Sigmoid colon (tissue), 7 donors: ENCODE results near the gene ALCAM. TPM values are rescaled to one million over a fixed set of nuclear protein-coding genes. Genes with fewer than 3 reads are reported as not detected.

ENCODE experiments used
- DNase-seq: peaks from one replicate; pipeline ENCODE4 v3.0.0-alpha.2; 2019
- H3K27ac ChIP-seq, 4 donors: fragments of 200-600 bp; sonication (generic); one replicate each; pipeline ENCODE4 v1.5.1; 2016 to 2019; ENCODE audit warnings: mild to moderate bottlenecking in 1 of 4
- H3K27me3 ChIP-seq, 3 donors: fragments of 200-600 bp; sonication (generic); one replicate each; pipeline ENCODE4 v1.5.1; 2019; ENCODE audit warnings: mild to moderate bottlenecking in 1 of 3
- H3K36me3 ChIP-seq, 4 donors: fragments of 200-600 bp; sonication (generic); one replicate each; pipeline ENCODE4 v1.5.1; 2016 to 2019
- H3K4me1 ChIP-seq, 4 donors: fragments of 200-600 bp; sonication (generic); one replicate each; pipeline ENCODE4 v1.5.1; 2017 to 2019
- H3K4me3 ChIP-seq, 4 donors: fragments of 200-600 bp; sonication (generic); one replicate each; pipeline ENCODE4 v1.5.1; 2017 to 2019; ENCODE audit warnings: mild to moderate bottlenecking in 2 of 4, moderate library complexity in 1 of 4
- H3K9me3 ChIP-seq, 4 donors: fragments of 200-600 bp in 3 of 4; sonication (generic) in 3 of 4; one replicate each; pipeline versions ENCODE4 v1.5.1 to v1.6.1; 2013 to 2019
- EP300 ChIP-seq, 4 donors: sonication (generic); formaldehyde crosslinking; IDR thresholded peaks; one replicate each; pipeline ENCODE4 v1.6.1; 2017; ENCODE audit warnings: antibody characterized with exemption in 4 of 4
- POLR2A ChIP-seq, 2 donors: fragments of 450-650 bp; IDR thresholded peaks; one replicate each; pipeline ENCODE4 v1.6.1; 2016; ENCODE audit warnings: antibody characterized with exemption in 2 of 2, mild to moderate bottlenecking in 2 of 2, moderate library complexity in 2 of 2
- POLR2AphosphoS5 ChIP-seq, 4 donors: sonication (generic); formaldehyde crosslinking; IDR thresholded peaks; one replicate each; pipeline ENCODE4 v1.6.1; 2017; ENCODE audit warnings: antibody characterized with exemption in 4 of 4
- WGBS, 2 donors: extraction: QIAGEN DNeasy Blood & Tissue Kit; methylation state at CpG; one replicate each; pipeline ENCODE4 v1.1.7; 2013; 5-methylcytosine and 5-hydroxymethylcytosine counted together
- intact Hi-C: fragments of 100-400 bp; cut with DNase I; formaldehyde crosslinking; loops from one replicate; pipeline ENCODE4 v1.15.1; 2023
- polyA plus RNA-seq, 3 donors: library from polyadenylated mRNA; stranded (reverse); fragments of 200-250 nt; gene quantifications; one replicate each; pipeline ENCODE4 v1.2.3, GENCODE V29; 2013
- total RNA-seq, 4 donors: library from RNA; depleted of rRNA; stranded (reverse); fragments of >200 nt; gene quantifications; one replicate each; pipeline ENCODE4 v1.1.0, GENCODE V29; 2016
- TF ChIP-seq, protein P1 (sequence below), 4 experiments: fragments of 450-650 bp in 3 of 4; fragments of 200-600 bp in 1 of 4; IDR thresholded peaks; one replicate each; pipeline ENCODE4 v1.5.1; 2016 to 2019; ENCODE audit warnings: antibody characterized with exemption in 4 of 4, mild to moderate bottlenecking in 3 of 4, moderate library complexity in 2 of 4
- donor health status: healthy with polysubstance abuse.
- donor health status: Bipolar disorder and iron deficiency.
- donor health status: healthy.

Gene ALCAM
- total and polyA plus RNA-seq, 7 donors = 1.8 to 45.1 (median 16.0) TPM

DNA sequence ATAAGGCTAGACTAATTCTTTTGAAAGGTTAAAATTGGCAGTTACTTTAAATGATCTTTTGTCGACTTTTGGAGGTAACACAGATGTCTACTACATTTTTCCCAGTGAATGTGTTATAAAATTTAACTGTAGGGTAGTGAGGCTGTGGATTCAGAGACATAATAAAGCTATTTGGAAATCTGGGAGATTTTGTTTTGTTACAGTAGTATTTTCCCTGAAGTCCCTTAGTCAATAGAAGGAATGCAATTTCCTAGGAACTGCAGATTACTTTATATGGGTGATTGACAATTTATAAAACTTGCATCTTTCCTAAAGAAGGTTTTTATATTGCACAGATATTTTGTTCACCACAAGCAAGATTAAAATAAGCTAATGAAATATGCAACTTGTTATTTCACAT lies 96.9 kb downstream of the ALCAM start:
- TF ChIP-seq, protein P1, sequence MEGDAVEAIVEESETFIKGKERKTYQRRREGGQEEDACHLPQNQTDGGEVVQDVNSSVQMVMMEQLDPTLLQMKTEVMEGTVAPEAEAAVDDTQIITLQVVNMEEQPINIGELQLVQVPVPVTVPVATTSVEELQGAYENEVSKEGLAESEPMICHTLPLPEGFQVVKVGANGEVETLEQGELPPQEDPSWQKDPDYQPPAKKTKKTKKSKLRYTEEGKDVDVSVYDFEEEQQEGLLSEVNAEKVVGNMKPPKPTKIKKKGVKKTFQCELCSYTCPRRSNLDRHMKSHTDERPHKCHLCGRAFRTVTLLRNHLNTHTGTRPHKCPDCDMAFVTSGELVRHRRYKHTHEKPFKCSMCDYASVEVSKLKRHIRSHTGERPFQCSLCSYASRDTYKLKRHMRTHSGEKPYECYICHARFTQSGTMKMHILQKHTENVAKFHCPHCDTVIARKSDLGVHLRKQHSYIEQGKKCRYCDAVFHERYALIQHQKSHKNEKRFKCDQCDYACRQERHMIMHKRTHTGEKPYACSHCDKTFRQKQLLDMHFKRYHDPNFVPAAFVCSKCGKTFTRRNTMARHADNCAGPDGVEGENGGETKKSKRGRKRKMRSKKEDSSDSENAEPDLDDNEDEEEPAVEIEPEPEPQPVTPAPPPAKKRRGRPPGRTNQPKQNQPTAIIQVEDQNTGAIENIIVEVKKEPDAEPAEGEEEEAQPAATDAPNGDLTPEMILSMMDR (IDR thresholded peaks at IDR 0.05) = no peak
- TF ChIP-seq POLR2AphosphoS5 (IDR thresholded peaks at IDR 0.05) (no peak), EP300 (IDR thresholded peaks at IDR 0.05) (no peak), POLR2A (IDR thresholded peaks at IDR 0.05) (no peak)
- Histone ChIP-seq H3K9me3 (no peaks in the 10 kb centered on the region), H3K36me3 (no peaks in the 10 kb centered on the region), H3K4me1 (peaks cover 0 to 14% (median 0%) of the 10 kb centered on the region in 4 donors), H3K27me3 (no peaks in the 10 kb centered on the region), H3K4me3 (no peak overlapping the region), H3K27ac (no peak overlapping the region)
- no peak for DNase-seq
- intact Hi-C loops = no loop called here
- 77 to 91% methylated on average over 1 of the region's 1 CpG for WGBS, 2 donors

DNA sequence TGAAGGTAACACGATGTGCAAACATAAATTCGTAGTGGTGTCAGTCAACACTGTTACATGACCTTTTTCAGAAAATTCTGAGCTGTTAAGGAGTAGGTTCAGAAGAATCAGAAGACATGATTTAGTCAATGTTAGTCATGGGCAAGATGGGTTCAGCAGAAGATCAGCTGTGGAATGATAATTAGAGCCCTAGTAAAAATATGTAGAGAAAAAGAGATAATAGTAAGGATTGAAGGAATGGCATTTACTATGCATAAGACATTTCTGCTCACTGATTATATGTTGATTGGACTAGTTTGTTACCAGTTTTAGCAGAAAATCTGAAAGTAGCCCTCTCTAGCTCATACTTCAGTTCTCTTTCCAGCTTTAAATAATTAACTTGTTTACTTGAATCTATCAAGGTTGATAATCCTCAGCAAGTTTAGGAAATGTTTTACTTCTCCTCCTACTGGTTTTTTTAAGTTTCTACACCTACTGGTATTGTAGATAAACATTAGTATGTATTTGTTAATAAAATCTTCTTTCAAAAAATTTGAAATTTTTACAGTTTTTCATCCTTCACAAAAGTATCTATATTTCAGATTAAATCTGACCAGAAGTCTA lies 98.6 kb downstream of the ALCAM start:
- no peak overlapping the region for H3K27ac ChIP-seq
- WGBS, 2 donors = 82 to 88% methylated on average over 2 of the region's 2 CpGs
- no peaks in the 10 kb centered on the region for H3K9me3 ChIP-seq
- intact Hi-C loops = no loop called here
- TF ChIP-seq POLR2A (IDR thresholded peaks at IDR 0.05) = no peak
- TF ChIP-seq POLR2AphosphoS5 (IDR thresholded peaks at IDR 0.05) = no peak
- TF ChIP-seq, protein P1 (IDR thresholded peaks at IDR 0.05) = no peak
- no peak for TF ChIP-seq EP300 (IDR thresholded peaks at IDR 0.05)
- no peaks in the 10 kb centered on the region for H3K27me3 ChIP-seq
- no peak overlapping the region for H3K4me3 ChIP-seq
- DNase-seq = no peak
- H3K36me3 ChIP-seq = no peaks in the 10 kb centered on the region
- H3K4me1 ChIP-seq = no peaks in the 10 kb centered on the region

DNA sequence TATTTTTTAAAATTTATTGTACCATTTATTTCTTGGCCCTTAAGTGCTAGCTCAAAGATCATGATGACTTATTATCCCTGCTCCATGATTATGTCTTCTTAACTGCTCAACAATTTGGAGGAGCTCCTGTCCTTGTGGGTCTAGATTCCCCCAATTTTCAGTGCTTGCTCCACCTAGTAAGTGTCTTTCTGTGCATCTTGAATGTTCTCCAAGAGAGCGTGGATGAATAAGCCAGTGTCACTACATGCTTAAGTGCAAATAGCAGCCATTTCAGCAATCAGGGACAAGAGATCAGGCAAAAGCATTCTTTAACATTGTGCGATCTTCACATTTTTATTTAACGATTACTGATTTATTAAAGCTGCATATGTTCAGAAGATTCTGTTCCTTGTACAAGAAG lies 99.4 kb downstream of the ALCAM start:
- Histone ChIP-seq H3K4me1 (no peaks in the 10 kb centered on the region), H3K27me3 (no peaks in the 10 kb centered on the region), H3K9me3 (no peaks in the 10 kb centered on the region), H3K4me3 (no peak overlapping the region), H3K27ac (no peak overlapping the region), H3K36me3 (no peaks in the 10 kb centered on the region)
- TF ChIP-seq EP300 (IDR thresholded peaks at IDR 0.05) = no peak
- no peak for TF ChIP-seq POLR2A (IDR thresholded peaks at IDR 0.05)
- TF ChIP-seq, protein P1 (IDR thresholded peaks at IDR 0.05) = no peak
- TF ChIP-seq POLR2AphosphoS5 (IDR thresholded peaks at IDR 0.05) = no peak
- intact Hi-C loops = no loop called here
- 95 to 97% methylated on average over 3 of the region's 3 CpGs for WGBS, 2 donors
- no peak for DNase-seq

DNA sequence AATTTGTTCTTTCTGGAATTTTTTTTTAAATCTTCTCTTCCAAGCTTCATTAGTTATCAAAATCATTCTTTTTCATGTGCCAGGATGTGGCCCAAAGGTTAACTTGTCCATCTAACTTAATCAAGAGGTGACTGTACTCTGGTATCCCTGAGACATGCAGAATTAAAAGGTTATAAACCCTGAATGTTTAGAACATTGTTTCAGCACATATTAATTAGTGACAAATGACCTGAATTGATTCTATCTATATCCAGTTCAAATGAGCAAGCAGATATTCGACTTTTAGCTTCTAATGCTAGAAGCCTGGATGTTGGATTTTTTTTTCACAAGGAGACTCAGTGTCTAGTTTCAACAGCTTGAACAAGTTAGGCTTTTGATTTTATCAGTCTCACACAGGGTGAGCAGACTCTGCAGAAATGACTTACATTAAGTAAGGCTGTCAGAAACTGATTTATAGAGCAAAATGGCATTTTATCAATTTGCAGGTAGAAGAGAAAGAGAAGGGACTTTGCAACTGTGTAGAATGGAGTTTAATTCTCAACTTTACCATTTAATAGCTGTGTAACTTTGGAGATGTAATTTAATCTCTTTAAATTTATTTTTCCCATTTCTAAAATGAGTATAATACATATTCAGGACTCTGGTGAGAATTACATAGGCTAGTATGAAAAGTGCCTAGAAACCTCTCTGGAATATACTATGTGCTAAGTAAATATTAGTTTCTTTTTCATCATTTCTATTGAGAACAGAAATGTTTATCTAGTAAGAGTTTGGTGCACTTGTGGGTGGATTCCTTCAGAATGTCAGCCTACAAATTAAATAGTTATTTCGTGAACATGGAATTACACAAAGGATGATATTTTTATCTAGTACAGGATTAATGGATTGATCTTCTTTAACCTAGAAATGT lies 100.0 kb downstream of the ALCAM start:
- DNase-seq = no peak
- Histone ChIP-seq H3K9me3 (no peaks in the 10 kb centered on the region), H3K4me1 (no peaks in the 10 kb centered on the region), H3K4me3 (no peak overlapping the region), H3K27ac (no peak overlapping the region), H3K36me3 (no peaks in the 10 kb centered on the region), H3K27me3 (no peaks in the 10 kb centered on the region)
- intact Hi-C loops = no loop called here
- TF ChIP-seq, protein P1 (IDR thresholded peaks at IDR 0.05) = no peak
- TF ChIP-seq POLR2A (IDR thresholded peaks at IDR 0.05) (no peak), POLR2AphosphoS5 (IDR thresholded peaks at IDR 0.05) (no peak), EP300 (IDR thresholded peaks at IDR 0.05) (no peak)
- 48 to 62% methylated on average over 2 of the region's 2 CpGs for WGBS, 2 donors
